C4-2B (cell line): Measurements from ENCODE around the gene BTBD9.

Experiments used
- H3K27ac ChIP-seq: fragments of 450-650 bp; 2 replicates; pipeline ENCODE4 v1.5.1; 2017
- ZFX ChIP-seq: fragments of 450-650 bp; IDR thresholded peaks from 2 replicates; pipeline ENCODE4 v1.6.1; 2017
- TF ChIP-seq, protein P1 (sequence below): fragments of 450-650 bp; conservative IDR thresholded peaks from 2 replicates; pipeline ENCODE4 v1.5.1; 2017; ENCODE audit warnings: mild to moderate bottlenecking

The BTBD9 gene

DNA sequence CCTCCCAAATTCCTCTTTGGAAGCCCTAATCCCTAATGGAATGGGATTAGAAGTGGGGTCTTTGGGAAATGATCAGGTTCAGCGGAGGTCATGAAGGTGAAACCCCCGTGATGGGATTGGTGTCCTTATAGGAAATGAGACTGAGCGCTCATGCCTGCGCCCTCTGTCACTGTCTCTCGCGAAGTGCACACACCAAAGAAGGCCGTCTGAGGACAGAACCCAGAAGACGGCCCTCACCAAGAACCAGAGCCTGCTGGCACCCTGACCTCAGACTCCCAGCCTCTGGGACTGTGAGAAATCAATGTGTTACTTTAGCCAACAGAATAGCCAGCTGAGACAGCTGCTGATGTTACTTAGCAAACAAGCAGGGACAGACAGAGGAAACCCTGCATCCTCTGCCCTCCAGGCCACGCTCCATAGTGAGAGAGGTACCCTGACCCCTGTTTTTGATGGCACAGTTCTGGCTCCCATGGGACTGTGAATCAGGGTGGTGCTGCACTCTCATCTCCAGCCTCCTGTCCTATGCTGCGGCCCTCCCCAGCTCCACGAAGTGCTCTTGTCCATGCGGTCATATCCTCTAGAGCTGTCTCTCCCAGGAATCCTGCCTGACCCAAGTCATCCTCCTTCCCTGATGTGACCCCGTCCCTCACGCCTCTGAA, 450.9 kb downstream of the BTBD9 start:
- no peak overlapping the region for H3K27ac ChIP-seq
- TF ChIP-seq, protein P1, sequence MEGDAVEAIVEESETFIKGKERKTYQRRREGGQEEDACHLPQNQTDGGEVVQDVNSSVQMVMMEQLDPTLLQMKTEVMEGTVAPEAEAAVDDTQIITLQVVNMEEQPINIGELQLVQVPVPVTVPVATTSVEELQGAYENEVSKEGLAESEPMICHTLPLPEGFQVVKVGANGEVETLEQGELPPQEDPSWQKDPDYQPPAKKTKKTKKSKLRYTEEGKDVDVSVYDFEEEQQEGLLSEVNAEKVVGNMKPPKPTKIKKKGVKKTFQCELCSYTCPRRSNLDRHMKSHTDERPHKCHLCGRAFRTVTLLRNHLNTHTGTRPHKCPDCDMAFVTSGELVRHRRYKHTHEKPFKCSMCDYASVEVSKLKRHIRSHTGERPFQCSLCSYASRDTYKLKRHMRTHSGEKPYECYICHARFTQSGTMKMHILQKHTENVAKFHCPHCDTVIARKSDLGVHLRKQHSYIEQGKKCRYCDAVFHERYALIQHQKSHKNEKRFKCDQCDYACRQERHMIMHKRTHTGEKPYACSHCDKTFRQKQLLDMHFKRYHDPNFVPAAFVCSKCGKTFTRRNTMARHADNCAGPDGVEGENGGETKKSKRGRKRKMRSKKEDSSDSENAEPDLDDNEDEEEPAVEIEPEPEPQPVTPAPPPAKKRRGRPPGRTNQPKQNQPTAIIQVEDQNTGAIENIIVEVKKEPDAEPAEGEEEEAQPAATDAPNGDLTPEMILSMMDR, result no peak
- TF ChIP-seq ZFX, result no peak

DNA sequence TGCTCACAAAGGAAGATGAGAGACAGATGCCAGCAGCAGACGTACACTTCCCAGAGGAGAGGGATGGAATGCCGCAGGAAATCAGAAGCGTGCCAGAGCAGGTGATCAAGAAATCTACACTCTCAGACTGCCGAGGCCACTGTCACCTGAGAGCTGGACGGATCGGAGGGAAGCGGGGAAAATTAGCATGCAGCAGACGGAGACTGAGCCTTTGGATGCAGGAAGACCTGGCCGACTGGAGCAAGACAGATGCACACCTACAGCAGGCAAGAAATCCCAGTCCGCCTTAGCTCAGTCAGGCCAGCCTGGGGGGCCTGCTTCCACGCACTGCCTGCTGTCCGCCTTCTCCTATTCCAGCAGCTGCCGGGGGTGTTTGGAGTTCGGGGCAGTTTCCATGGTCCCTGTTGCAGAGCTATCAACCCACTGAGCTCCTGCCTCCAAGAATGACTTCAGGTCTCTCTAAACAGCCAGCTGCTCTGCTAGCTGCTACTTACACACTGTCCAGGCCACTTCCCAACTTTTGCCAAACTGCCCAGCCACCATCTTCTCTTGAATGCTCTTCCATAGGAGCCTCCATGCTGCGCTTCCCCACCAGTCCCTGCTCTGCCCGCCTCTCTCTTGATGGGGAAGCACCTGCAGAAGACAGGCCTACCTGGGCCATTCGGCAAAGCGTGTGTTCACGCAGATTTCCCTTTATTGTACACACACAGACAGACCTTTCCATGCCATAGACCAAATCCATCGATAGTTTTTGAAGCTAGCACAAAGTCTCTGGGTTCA, 451.7 kb downstream of the BTBD9 start:
- TF ChIP-seq ZFX, result no peak
- TF ChIP-seq, protein P1, result no peak

DNA sequence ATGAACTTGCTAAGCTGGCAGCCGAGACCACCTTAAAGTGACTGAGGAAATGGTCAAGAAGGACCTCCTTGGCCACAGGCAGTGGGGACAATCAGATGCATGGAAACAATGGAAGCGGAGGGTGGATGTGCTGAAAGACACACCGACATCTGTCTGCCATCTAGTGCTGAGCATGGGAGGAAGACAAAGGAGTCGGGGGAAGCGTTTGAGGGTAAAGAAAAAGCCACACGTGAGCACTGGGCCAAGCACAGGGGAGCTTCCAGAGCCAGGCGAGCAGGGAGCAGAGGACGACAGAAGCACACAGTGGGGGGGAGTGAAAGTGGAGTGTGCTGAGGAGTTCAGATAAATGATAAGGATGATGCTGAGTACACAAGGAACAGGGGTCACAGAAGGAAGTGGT, 452.4 kb downstream of the BTBD9 start:
- no peak overlapping the region for H3K27ac ChIP-seq
- TF ChIP-seq ZFX, result no peak
- TF ChIP-seq, protein P1, result no peak

More for the DNA sequence above, 451.7 kb downstream of the BTBD9 start:
- no peak overlapping the region for H3K27ac ChIP-seq

DNA sequence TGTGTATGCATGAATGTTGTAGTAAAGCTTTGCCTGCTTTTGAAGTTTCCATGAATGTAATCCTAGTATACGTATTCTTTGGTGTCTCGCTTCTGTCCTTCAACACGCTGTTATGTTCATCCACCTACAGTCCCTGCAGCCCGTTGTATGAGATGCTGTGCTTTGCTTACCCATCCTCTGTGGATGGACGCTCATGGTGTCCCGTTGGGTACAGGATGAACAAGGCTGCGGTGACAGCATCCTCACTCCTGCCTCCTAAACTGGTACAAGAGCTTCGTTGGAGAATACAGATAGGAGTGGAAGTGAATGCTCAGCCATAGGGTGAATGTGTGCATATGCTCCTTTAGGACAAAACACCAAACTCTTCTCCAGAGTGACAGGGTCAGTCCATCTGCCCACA, 454.0 kb downstream of the BTBD9 start:
- TF ChIP-seq ZFX, result no peak
- TF ChIP-seq, protein P1, result no peak

DNA sequence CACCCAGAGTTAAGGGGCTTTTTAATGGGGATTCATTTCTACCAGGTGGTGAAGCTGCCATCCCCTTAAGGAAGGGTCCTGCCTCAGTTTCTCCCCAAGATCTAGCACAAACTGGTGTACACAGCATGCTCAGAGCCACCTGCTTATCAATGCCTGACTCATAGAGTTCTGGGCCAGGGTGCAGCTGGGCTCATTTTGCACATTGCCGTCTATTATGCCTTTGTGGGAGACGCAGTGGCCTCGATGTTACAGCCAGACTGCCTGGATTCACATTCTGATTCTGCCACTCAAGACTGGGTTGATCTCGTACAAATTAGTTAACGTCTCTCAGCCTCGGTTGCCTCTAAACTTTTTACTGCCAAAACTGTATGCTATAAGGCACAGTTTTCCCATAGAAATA, 454.5 kb downstream of the BTBD9 start:
- no peak overlapping the region for H3K27ac ChIP-seq
- TF ChIP-seq, protein P1, result no peak
- TF ChIP-seq ZFX, result no peak

More for the DNA sequence above, 454.0 kb downstream of the BTBD9 start:
- no peak overlapping the region for H3K27ac ChIP-seq

DNA sequence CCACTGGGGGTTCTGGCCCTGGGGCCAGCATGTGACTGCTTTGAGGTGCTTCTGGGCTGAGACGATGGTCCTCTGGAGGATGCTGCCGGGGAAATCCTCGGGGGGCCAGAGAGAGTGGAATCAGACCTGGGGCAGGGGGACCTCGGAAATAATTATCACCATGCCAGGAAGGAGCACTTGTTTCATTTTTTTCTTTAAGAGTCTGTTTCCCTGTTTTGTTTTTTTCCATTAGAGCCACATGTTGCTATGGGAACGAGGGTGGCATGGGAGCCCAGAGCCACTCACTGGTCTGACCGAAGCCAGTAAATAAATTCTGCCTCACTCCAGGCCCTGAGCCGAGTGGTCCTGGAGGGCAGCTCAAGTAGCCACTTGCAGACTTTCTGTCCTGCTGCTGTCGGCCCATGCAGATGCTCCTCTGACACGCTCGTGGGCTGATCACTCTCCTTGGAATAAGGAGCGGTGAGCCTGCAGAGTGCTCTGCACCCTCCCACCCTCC, 455.1 kb downstream of the BTBD9 start:
- H3K27ac ChIP-seq, result no peak overlapping the region
- TF ChIP-seq ZFX, result no peak
- TF ChIP-seq, protein P1, result no peak
